Vagina (tissue), 2 donors: ENCODE data around the gene PDE7B.

ENCODE experiments used
- CTCF ChIP-seq, 3 experiments: fragments of 450-650 bp in 2 of 3; fragments of 200-600 bp in 1 of 3; sonication (generic) in 1 of 3; IDR thresholded peaks; one replicate each; pipeline ENCODE4 v1.5.1; 2017 to 2019; ENCODE audit warnings: antibody characterized with exemption in 3 of 3, mild to moderate bottlenecking in 2 of 3, moderate library complexity in 2 of 3
- POLR2A ChIP-seq, 2 donors: fragments of 450-650 bp; IDR thresholded peaks; one replicate each; pipeline ENCODE4 v1.6.1; 2017; ENCODE audit warnings: antibody characterized with exemption in 2 of 2, mild to moderate bottlenecking in 2 of 2, moderate library complexity in 2 of 2

GRCh38 chr6:135932651-135933050, 81.2 kb downstream of the PDE7B start:
- TF ChIP-seq CTCF (IDR thresholded peaks at IDR 0.05), result no peak
- no peak for TF ChIP-seq POLR2A (IDR thresholded peaks at IDR 0.05)
